ENCODE results near the gene SEMA6A.

SEMA6A gene

GRCh38 chr5:116517488-116517887 is 57.1 kb downstream of the SEMA6A start:
- FAIRE-seq (no peak), DNase-seq (ENCODE audit: insufficient read length, low spot score) (no peak)
- no peak for TF ChIP-seq POLR2A (IDR thresholded peaks at IDR 0.05; ENCODE audit: low read depth, low read length)

GRCh38 chr5:116516021-116516420 is 58.6 kb downstream of the SEMA6A start:
- FAIRE-seq: no peak
- DNase-seq (ENCODE audit: insufficient read length, low spot score): no peak
- no peak for TF ChIP-seq POLR2A (IDR thresholded peaks at IDR 0.05; ENCODE audit: low read depth, low read length)

DNA sequence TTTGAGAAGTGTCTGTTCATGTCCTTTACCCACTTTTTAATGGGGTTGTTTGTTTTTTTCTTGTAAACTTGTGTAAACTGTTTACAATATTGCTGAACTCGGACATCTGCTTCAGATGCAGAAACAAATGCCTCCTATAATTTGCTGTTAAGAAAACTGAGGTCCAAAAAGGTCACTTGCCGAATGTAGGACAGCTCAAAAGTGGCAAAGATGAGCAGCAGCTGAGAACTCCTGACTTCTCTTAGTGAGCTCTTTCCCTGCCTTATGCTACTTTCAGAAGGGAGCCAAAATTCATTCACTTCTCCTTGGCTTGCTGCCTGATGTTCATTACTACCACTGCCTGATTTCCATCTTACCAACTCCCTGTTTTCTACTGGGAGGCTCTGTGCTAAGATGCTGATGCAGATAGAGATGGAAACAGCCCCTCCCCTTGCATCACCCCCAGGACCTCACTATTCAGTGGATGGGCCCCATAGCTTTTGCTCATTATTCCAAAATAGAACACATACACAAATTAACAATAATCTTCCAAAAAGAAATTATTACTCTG is 60.1 kb downstream of the SEMA6A start:
- TF ChIP-seq POLR2A (IDR thresholded peaks at IDR 0.05; ENCODE audit: low read depth, low read length): no peak
- DNase-seq (ENCODE audit: insufficient read length, low spot score) (no peak), FAIRE-seq (no peak)

DNA sequence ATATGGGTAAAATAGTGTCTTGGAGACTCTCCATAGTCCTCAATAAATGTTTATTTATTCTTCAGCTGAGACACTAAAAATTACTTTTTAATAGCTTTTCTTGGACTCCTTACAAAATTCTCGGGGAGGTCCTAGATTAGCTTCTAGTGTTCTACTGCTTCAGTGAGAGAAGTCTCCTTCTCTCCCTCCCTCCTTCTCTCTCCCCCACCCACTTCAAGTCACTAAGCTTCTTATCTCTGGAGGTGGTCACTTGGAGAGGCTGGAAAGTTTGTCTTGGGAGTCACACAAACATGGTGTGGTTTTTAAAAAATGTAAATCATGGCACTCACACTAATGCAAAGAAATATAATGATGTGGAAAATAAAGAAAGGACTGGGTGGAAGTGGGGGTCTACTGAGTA is 64.1 kb downstream of the SEMA6A start:
- DNase-seq (ENCODE audit: insufficient read length, low spot score) (no peak), FAIRE-seq (no peak)
- TF ChIP-seq POLR2A (IDR thresholded peaks at IDR 0.05; ENCODE audit: low read depth, low read length): no peak

DNA sequence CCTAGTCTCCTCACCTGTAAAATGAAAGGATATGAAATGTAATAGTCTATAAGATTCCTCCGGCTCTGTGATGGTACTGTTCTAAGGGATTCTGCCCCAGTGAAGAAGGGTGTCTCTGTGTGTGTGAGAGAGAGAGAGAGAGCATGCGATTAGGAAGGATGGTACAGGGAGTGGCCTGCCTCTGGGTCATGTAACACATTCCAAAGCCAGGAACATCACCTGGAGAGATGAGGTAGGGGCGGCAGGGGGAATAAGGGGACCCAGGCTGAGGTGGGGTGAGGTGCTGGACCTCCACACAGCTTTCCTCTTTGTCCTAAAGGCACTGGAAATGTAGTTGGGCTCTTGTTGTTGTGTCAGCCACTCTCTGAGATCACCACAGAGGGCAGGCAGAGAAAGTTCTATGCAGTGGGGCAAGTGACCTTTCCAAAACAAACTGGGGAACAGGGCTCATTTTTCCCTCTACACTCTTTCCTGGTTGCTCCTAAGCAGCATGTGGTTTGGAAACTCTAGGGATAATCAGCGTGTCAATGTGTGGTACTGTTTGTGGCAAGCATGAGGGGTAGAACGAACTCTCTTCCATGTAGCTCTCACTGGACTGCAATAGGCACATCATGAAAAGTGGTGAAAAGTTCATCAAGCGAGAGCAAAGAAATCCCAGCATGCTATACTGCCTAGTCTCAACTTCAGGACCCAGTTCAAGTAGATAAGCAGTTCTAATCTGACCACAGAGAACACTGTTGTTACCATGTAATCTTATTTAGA is 65.0 kb downstream of the SEMA6A start:
- TF ChIP-seq POLR2A (IDR thresholded peaks at IDR 0.05; ENCODE audit: low read depth, low read length): no peak
- DNase-seq (ENCODE audit: insufficient read length, low spot score) (no peak), FAIRE-seq (no peak)

- DNase-seq (ENCODE audit: insufficient read length, low spot score): no peak
- FAIRE-seq: no peak
- no peak for TF ChIP-seq POLR2A (IDR thresholded peaks at IDR 0.05; ENCODE audit: low read depth, low read length)
Observed at GRCh38 chr5:116508835-116509234, 65.8 kb downstream of the SEMA6A start.

DNA sequence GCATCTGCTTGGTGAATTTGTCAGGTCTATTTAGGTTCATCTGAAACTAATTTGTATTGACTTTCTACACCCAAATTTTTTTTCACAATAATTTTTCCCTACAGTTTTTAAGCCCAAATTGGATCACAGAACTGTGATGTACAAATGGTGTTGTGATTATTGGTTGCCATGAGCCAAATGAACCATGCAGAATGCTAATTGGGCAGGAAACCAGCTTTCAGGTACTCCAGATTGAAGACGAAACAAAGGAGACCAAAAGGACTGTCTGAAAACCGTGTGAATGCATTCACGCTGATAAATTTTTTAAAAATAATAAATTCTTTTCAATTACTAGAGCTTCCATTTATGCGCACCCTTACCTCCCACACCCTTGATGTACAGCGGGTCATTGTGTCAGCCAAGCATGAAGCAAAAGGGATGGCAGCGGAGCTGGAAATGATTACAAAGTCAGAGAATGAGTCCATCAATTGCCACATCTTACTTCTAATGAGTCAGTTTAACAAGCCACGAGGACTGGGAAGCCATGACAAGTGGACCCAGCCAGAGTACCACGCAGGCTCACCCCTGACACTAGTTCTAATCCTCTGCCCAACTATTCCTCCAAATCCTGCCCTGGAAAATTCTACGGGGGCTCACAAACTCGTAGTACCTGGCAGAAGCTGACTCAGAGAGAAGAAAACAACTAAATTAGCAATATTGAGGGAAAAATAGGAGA is 66.5 kb downstream of the SEMA6A start:
- DNase-seq (ENCODE audit: insufficient read length, low spot score) (no peak), FAIRE-seq (no peak)
- no peak for TF ChIP-seq POLR2A (IDR thresholded peaks at IDR 0.05; ENCODE audit: low read depth, low read length)

GRCh38 chr5:116507051-116507537 is 67.5 kb downstream of the SEMA6A start:
- DNase-seq (ENCODE audit: insufficient read length, low spot score) (no peak), FAIRE-seq (no peak)
- TF ChIP-seq POLR2A (IDR thresholded peaks at IDR 0.05; ENCODE audit: low read depth, low read length): no peak

GRCh38 chr5:116506488-116506887 is 68.1 kb downstream of the SEMA6A start:
- no peak for TF ChIP-seq POLR2A (IDR thresholded peaks at IDR 0.05; ENCODE audit: low read depth, low read length)
- FAIRE-seq (no peak), DNase-seq (ENCODE audit: insufficient read length, low spot score) (no peak)

- TF ChIP-seq POLR2A (IDR thresholded peaks at IDR 0.05; ENCODE audit: low read depth, low read length): no peak
- DNase-seq (ENCODE audit: insufficient read length, low spot score) (no peak), FAIRE-seq (no peak)
Observed at GRCh38 chr5:116504593-116505166, 69.9 kb downstream of the SEMA6A start.

- FAIRE-seq: no peak
- DNase-seq (ENCODE audit: insufficient read length, low spot score): no peak
- TF ChIP-seq POLR2A (IDR thresholded peaks at IDR 0.05; ENCODE audit: low read depth, low read length): no peak
Observed at GRCh38 chr5:116502616-116503015, 72.0 kb downstream of the SEMA6A start.

- TF ChIP-seq POLR2A (IDR thresholded peaks at IDR 0.05; ENCODE audit: low read depth, low read length): no peak
- DNase-seq (ENCODE audit: insufficient read length, low spot score) (no peak), FAIRE-seq (no peak)
Observed at GRCh38 chr5:116502138-116502537, 72.5 kb downstream of the SEMA6A start.

DNA sequence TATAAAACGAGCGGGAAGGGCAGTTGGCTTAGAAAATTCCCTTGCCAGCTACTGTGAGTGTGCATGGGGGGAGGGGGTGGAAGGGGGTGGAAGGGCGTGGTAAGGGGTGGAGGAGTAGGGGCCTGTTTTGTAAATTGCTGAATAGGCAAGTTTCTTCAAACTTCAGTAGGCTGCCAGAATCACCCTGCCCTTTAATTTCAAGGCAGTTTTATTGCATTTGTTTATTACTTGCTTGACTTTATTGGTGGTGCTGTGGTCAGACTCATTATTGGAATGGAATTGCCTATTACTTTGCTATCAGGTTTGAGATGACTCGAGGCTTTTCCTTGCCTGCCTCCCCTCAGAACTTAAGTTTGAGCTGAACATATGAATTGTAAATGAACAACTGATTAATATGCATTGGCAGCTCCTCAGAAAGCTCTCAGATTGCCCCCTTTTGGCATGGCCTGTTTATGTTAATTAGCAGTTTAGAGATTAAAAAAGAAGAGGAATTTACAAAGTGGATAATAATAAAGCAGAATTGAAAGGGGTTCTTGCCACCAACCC is 76.0 kb downstream of the SEMA6A start:
- FAIRE-seq: no peak
- no peak for TF ChIP-seq POLR2A (IDR thresholded peaks at IDR 0.05; ENCODE audit: low read depth, low read length)
- DNase-seq (ENCODE audit: insufficient read length, low spot score): no peak

DNA sequence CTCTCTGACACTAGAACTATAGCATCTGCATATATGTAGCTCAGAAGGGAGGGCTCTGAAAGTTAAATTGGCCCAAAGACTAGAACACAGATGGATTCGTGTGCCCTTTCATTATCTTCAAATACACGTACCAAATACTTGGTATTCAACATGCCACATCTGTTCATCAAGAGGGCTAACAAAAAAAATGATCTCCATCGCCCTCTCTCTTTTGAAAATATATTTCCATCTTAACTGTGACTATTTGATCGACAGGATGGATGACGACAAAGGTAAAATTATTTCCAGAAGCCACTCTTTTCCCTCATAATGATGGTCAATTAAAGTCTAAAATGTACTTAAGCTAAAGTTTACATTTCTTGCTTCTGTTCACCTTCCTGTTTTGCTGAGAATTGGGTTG is 77.0 kb downstream of the SEMA6A start:
- no peak for TF ChIP-seq POLR2A (IDR thresholded peaks at IDR 0.05; ENCODE audit: low read depth, low read length)
- FAIRE-seq (no peak), DNase-seq (ENCODE audit: insufficient read length, low spot score) (no peak)

Measured in H54 (cell line).